Urinary bladder (tissue), 4 donors: Measurements from ENCODE around the gene TCF7L1. TPM values are rescaled to one million over a fixed set of nuclear protein-coding genes. Genes with fewer than 3 reads are reported as not detected.
"Not testable (repeated sequence)": the region's sequence is repeated elsewhere in the genome, so short reads cannot be mapped to it uniquely, and the experiment has no call there.

ENCODE experiments used
- DNase-seq: peaks from one replicate; pipeline ENCODE4 v3.0.0-alpha.2; 2015; ENCODE audit errors: extremely low spot score
- H3K27ac ChIP-seq: one replicate; pipeline ENCODE4 v1.5.1; 2013; ENCODE audit warnings: low read depth, mild to moderate bottlenecking, moderate library complexity
- H3K36me3 ChIP-seq: one replicate; pipeline ENCODE4 v1.6.1; 2013; ENCODE audit warnings: mild to moderate bottlenecking, moderate library complexity; ENCODE audit not compliant: insufficient read depth
- H3K4me1 ChIP-seq: one replicate; pipeline ENCODE4 v1.6.1; 2013; ENCODE audit warnings: mild to moderate bottlenecking, moderate library complexity; ENCODE audit not compliant: insufficient read depth
- H3K4me3 ChIP-seq: one replicate; pipeline ENCODE4 v1.5.1; 2013; ENCODE audit warnings: low read depth, low read length
- WGBS: extraction: QIAGEN DNeasy Blood & Tissue Kit; methylation state at CpG from one replicate; pipeline ENCODE4 v1.1.7; 2013; 5-methylcytosine and 5-hydroxymethylcytosine counted together
- polyA plus RNA-seq: library from polyadenylated mRNA; stranded (reverse); fragments of 200-250 nt; gene quantifications from one replicate; pipeline ENCODE4 v1.2.3, GENCODE V29; 2013
- total RNA-seq: library from RNA; depleted of rRNA; stranded (reverse); fragments of >200 nt; gene quantifications from one replicate; pipeline ENCODE4 v1.2.3, GENCODE V29; 2014
- donor health status: healthy with polysubstance abuse.
- donor health status: healthy.

TCF7L1 gene
- total and polyA plus RNA-seq, 2 donors, result 9.2 to 20.9 TPM

- no peak overlapping the region for H3K4me3 ChIP-seq
- no peaks in the 10 kb centered on the region for H3K4me1 ChIP-seq
- no peak overlapping the region for H3K27ac ChIP-seq
Measured at GRCh38 chr2:85135660-85135914, 2.4 kb downstream of the TCF7L1 start.

GRCh38 chr2:85137156-85137555 is 4.0 kb downstream of the TCF7L1 start:
- Histone ChIP-seq H3K27ac (no peak overlapping the region), H3K4me3 (no peak overlapping the region), H3K36me3 (no peaks in the 10 kb centered on the region), H3K4me1 (no peaks in the 10 kb centered on the region)
- 59% methylated on average over 1 of the region's 1 CpG for WGBS
- DNase-seq, result no peak

More at GRCh38 chr2:85135660-85135914, 2.4 kb downstream of the TCF7L1 start:
- WGBS, result 84% methylated on average over 4 of the region's 4 CpGs
- no peak for DNase-seq
- H3K36me3 ChIP-seq, result no peaks in the 10 kb centered on the region

GRCh38 chr2:85143463-85144082 is 10.4 kb downstream of the TCF7L1 start:
- H3K27ac ChIP-seq, result no peak overlapping the region
- no peaks in the 10 kb centered on the region for H3K36me3 ChIP-seq
- 89% methylated on average over 8 of the region's 8 CpGs for WGBS
- no peaks in the 10 kb centered on the region for H3K4me1 ChIP-seq
- no peak for DNase-seq
- H3K4me3 ChIP-seq, result no peak overlapping the region

- DNase-seq, result no peak
- Histone ChIP-seq H3K4me1 (no peaks in the 10 kb centered on the region), H3K27ac (no peak overlapping the region), H3K36me3 (no peaks in the 10 kb centered on the region), H3K4me3 (no peak overlapping the region)
- 79% methylated on average over 4 of the region's 4 CpGs for WGBS
Measured at GRCh38 chr2:85145116-85145820, 12.1 kb downstream of the TCF7L1 start.

- Histone ChIP-seq H3K4me3 (no peak overlapping the region), H3K27ac (no peak overlapping the region), H3K4me1 (no peaks in the 10 kb centered on the region), H3K36me3 (no peaks in the 10 kb centered on the region)
- DNase-seq, result no peak
- WGBS, result 37% methylated on average over 2 of the region's 2 CpGs
Measured at GRCh38 chr2:85148190-85148589, 15.0 kb downstream of the TCF7L1 start.

- Histone ChIP-seq H3K4me1 (no peaks in the 10 kb centered on the region), H3K36me3 (no peaks in the 10 kb centered on the region), H3K27ac (no peak overlapping the region), H3K4me3 (no peak overlapping the region)
- WGBS, result 65% methylated on average over 1 of the region's 1 CpG
- DNase-seq, result no peak
Measured at GRCh38 chr2:85151026-85151425, 17.8 kb downstream of the TCF7L1 start.

GRCh38 chr2:85152895-85153294 is 19.7 kb downstream of the TCF7L1 start:
- Histone ChIP-seq H3K4me1 (no peaks in the 10 kb centered on the region), H3K4me3 (no peak overlapping the region), H3K36me3 (no peaks in the 10 kb centered on the region), H3K27ac (no peak overlapping the region)
- no peak for DNase-seq
- WGBS, result 90% methylated on average over 2 of the region's 2 CpGs

- Histone ChIP-seq H3K27ac (no peak overlapping the region), H3K36me3 (no peaks in the 10 kb centered on the region), H3K4me3 (no peak overlapping the region), H3K4me1 (no peaks in the 10 kb centered on the region)
- 42% methylated on average over 7 of the region's 7 CpGs for WGBS
- DNase-seq, result no peak
Measured at GRCh38 chr2:85154048-85154753, 21.0 kb downstream of the TCF7L1 start.

- WGBS, result 88% methylated on average over 8 of the region's 8 CpGs
- not testable (repeated sequence) for H3K27ac ChIP-seq, H3K36me3 ChIP-seq, H3K4me3 ChIP-seq, DNase-seq, H3K4me1 ChIP-seq
Measured at GRCh38 chr2:85155082-85155481, 21.9 kb downstream of the TCF7L1 start.

GRCh38 chr2:85156153-85156552 is 23.0 kb downstream of the TCF7L1 start:
- no peaks in the 10 kb centered on the region for H3K4me1 ChIP-seq
- DNase-seq, result no peak
- no peak overlapping the region for H3K27ac ChIP-seq
- H3K4me3 ChIP-seq, result no peak overlapping the region
- H3K36me3 ChIP-seq, result no peaks in the 10 kb centered on the region
- 33% methylated on average over 7 of the region's 7 CpGs for WGBS

- no peaks in the 10 kb centered on the region for H3K36me3 ChIP-seq
- DNase-seq, result no peak
- WGBS, result 87% methylated on average over 3 of the region's 3 CpGs
- H3K4me1 ChIP-seq, result no peaks in the 10 kb centered on the region
- H3K4me3 ChIP-seq, result no peak overlapping the region
- no peak overlapping the region for H3K27ac ChIP-seq
Measured at GRCh38 chr2:85156619-85157018, 23.4 kb downstream of the TCF7L1 start.

- no peak for DNase-seq
- Histone ChIP-seq H3K36me3 (no peaks in the 10 kb centered on the region), H3K4me1 (no peaks in the 10 kb centered on the region), H3K27ac (no peak overlapping the region), H3K4me3 (no peak overlapping the region)
- 98% methylated on average over 1 of the region's 1 CpG for WGBS
Measured at GRCh38 chr2:85157345-85157744, 24.2 kb downstream of the TCF7L1 start.

- Histone ChIP-seq H3K27ac (no peak overlapping the region), H3K4me3 (no peak overlapping the region), H3K4me1 (no peaks in the 10 kb centered on the region), H3K36me3 (no peaks in the 10 kb centered on the region)
- 79% methylated on average over 14 of the region's 14 CpGs for WGBS
- no peak for DNase-seq
Measured at GRCh38 chr2:85158559-85159273, 25.5 kb downstream of the TCF7L1 start.

- no peak for DNase-seq
- H3K4me1 ChIP-seq, result no peaks in the 10 kb centered on the region
- H3K4me3 ChIP-seq, result no peak overlapping the region
- H3K36me3 ChIP-seq, result no peaks in the 10 kb centered on the region
- WGBS, result 62% methylated on average over 6 of the region's 6 CpGs
- H3K27ac ChIP-seq, result no peak overlapping the region
Measured at GRCh38 chr2:85159589-85159988, 26.4 kb downstream of the TCF7L1 start.
